Measurements from ENCODE around the gene TRIM36. TPM values are rescaled to one million over a fixed set of nuclear protein-coding genes. Genes with fewer than 3 reads are reported as not detected.

TRIM36 gene
- total RNA-seq, 2 experiments from 2014 or later: 0.18 to 0.72 TPM

DNA sequence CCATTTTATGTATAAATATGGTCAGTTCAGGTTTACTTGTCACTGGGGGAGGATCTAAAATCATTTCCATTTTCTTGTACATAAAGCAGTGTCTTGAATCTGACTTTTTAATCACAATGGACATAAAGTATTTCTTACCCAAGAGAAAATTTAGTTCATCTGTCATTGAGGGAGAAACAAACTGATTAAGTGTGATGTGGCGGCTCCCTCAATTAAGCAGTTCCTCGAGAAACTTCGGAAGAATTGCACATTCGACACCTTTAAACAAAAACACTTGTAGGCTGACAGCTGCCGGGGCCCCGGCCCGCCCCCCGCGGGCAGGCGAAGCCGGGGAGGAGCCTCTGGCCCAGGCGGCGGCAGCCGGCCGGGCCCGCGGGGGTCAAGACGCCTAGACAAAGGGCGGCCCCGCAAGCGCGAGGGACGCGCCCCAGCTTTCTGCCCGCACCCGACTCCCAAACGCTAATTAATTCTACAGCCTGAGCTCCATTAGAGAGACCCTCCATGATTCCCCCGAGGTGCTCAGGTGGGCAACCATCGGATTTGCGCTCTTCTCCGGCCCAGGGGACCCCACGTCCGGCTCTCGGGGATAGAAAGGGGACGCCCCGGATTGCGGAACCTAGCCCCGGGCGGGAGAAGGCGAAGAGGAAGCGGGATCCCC is 750 bp downstream of the TRIM36 start:
- CTCF ChIA-PET: no interaction called here
- H3K27ac Mint-ChIP-seq: no peak overlapping the region
- peaks cover 10% of the 10 kb centered on the region for H3K4me1 Mint-ChIP-seq (ENCODE audit: low read depth)
- H3K4me3 Mint-ChIP-seq: peak overlapping the region; percentile 78
- peaks cover 3% of the 10 kb centered on the region for H3K36me3 Mint-ChIP-seq (ENCODE audit: low read depth)
- no peak for DNase-seq
- no peak for ATAC-seq
- POLR2A ChIA-PET: interaction anchor here (1.2 kb wide), 1 partner anchor 11 kb away, joined by 3 read pairs; no protein-coding TSS in a partner anchor
- peaks cover 8% of the 10 kb centered on the region for H3K9me3 Mint-ChIP-seq
- TF ChIP-seq CTCF (IDR thresholded peaks at IDR 0.05): no peak
- intact Hi-C loops (cut with micrococcal nuclease): no loop called here
- H3K27me3 Mint-ChIP-seq: peaks cover 52% of the 10 kb centered on the region

DNA sequence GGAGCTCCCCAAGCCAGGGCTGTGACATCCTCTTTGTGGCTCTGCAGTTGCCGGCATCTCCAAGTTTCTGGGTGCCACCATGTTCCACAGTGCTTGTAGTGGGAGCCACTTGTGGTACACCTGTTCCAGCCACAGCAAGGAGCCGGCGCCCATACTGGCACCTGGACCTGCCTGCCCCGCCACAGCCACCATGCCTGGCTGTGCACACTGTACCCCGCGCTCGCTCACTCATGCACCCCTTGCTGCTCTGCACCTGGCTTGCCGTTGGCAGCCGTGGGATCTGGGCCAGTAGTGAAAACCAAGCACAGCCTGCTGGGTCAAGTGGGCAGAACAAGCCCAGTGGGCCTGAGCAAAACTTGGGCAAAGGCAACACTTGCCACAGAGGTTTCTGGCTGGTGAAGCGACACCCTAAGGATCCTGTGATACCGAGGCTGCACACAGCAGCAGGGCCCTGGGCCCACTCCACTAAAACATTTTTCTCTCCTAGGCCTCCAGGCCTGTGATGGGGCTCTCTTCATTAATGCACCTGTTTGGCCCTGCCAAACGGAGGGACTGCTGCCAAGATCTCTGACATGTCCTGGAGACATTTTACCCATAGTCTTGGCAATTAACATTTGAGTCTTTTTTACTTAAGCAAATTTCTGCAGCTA is 2.8 kb downstream of the TRIM36 start:
- H3K36me3 Mint-ChIP-seq (ENCODE audit: low read depth): peaks cover 3% of the 10 kb centered on the region
- no peak overlapping the region for H3K27ac Mint-ChIP-seq
- ATAC-seq: no peak
- H3K27me3 Mint-ChIP-seq: peaks cover 47% of the 10 kb centered on the region
- ChIA-PET CTCF (no interaction called here), POLR2A (no interaction called here)
- H3K4me1 Mint-ChIP-seq (ENCODE audit: low read depth): peaks cover 10% of the 10 kb centered on the region
- no peak for TF ChIP-seq CTCF (IDR thresholded peaks at IDR 0.05)
- no peak for DNase-seq
- H3K4me3 Mint-ChIP-seq: no peak overlapping the region
- intact Hi-C loops (cut with micrococcal nuclease): no loop called here
- H3K9me3 Mint-ChIP-seq: peaks cover 8% of the 10 kb centered on the region

GRCh38 chr5:115165790-115166189 is 3.9 kb downstream of the TRIM36 start:
- H3K4me3 Mint-ChIP-seq: no peak overlapping the region
- H3K4me1 Mint-ChIP-seq (ENCODE audit: low read depth): peaks cover 6% of the 10 kb centered on the region
- TF ChIP-seq CTCF (IDR thresholded peaks at IDR 0.05): no peak
- DNase-seq (no peak), ATAC-seq (no peak)
- peaks cover 3% of the 10 kb centered on the region for H3K36me3 Mint-ChIP-seq (ENCODE audit: low read depth)
- ChIA-PET POLR2A (no interaction called here), CTCF (no interaction called here)
- H3K9me3 Mint-ChIP-seq: peaks cover 8% of the 10 kb centered on the region
- intact Hi-C loops (cut with micrococcal nuclease): no loop called here
- no peak overlapping the region for H3K27ac Mint-ChIP-seq
- peaks cover 43% of the 10 kb centered on the region for H3K27me3 Mint-ChIP-seq

GRCh38 chr5:115160975-115161475 is 8.7 kb downstream of the TRIM36 start:
- ChIA-PET POLR2A (interaction anchor here (0.7 kb wide), 1 partner anchor 70 kb away, joined by 3 read pairs; no protein-coding TSS in a partner anchor), CTCF (no interaction called here)
- Mint-ChIP-seq H3K36me3 (ENCODE audit: low read depth) (no peaks in the 10 kb centered on the region), H3K9me3 (no peaks in the 10 kb centered on the region), H3K4me1 (ENCODE audit: low read depth) (no peaks in the 10 kb centered on the region), H3K27ac (no peak overlapping the region), H3K4me3 (no peak overlapping the region), H3K27me3 (peaks cover 41% of the 10 kb centered on the region)
- intact Hi-C loops (cut with micrococcal nuclease): no loop called here
- no peak for TF ChIP-seq CTCF (IDR thresholded peaks at IDR 0.05)
- no peak for DNase-seq
- no peak for ATAC-seq

- ATAC-seq (no peak), DNase-seq (no peak)
- ChIA-PET POLR2A (no interaction called here), CTCF (no interaction called here)
- Mint-ChIP-seq H3K4me3 (no peak overlapping the region), H3K36me3 (ENCODE audit: low read depth) (no peaks in the 10 kb centered on the region), H3K9me3 (peaks cover 12% of the 10 kb centered on the region), H3K27me3 (peaks cover 27% of the 10 kb centered on the region), H3K4me1 (ENCODE audit: low read depth) (no peaks in the 10 kb centered on the region), H3K27ac (no peak overlapping the region)
- TF ChIP-seq CTCF (IDR thresholded peaks at IDR 0.05): no peak
- intact Hi-C loops (cut with micrococcal nuclease): no loop called here
Measured at GRCh38 chr5:115151208-115151805, 18.4 kb downstream of the TRIM36 start.
